ENCODE measurements around the gene FOXL2.
A peak's percentile ranks its signal among the peaks of the same experiment; 100 is the strongest.

Gene FOXL2

DNA sequence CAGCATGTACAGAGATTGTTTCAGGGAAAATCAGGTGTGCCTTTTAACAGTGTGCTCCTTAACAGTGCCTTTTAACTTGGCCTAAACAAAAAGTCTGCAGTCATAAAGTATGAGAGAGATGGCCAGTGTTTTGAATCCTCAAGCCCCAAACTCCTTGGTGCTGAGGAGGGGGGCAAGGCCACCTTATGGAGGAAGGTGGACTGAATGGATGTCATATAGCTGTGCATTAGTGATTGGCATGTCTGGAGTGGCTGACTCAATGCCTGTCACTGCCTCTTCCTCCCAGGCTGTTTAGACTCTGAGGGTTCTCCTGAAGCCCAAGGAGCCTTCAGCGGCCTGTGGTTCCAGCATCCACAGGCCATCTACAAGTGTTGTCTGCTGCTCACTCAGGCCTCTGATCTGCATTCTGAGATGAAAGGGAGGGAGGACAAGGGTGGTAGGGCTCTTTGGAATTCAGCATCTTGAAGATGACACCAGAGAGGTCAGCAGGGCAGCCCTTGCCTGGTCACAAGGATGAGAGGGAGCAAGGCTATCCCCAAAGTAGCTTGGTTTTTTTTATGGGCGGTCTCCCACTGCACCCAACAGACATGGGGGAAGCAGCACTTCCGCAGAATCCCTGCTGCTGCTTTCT lies 1.5 kb upstream of the FOXL2 start:
- no peak for DNase-seq
- in situ Hi-C loops (cut with MboI; ENCODE audit: low pct_unique_long_range_greater_than_20kb, low sequenced_read_pairs), result loop anchor here (25.0 kb wide), 1 partner anchor 486 kb away; no protein-coding TSS in a partner anchor

DNA sequence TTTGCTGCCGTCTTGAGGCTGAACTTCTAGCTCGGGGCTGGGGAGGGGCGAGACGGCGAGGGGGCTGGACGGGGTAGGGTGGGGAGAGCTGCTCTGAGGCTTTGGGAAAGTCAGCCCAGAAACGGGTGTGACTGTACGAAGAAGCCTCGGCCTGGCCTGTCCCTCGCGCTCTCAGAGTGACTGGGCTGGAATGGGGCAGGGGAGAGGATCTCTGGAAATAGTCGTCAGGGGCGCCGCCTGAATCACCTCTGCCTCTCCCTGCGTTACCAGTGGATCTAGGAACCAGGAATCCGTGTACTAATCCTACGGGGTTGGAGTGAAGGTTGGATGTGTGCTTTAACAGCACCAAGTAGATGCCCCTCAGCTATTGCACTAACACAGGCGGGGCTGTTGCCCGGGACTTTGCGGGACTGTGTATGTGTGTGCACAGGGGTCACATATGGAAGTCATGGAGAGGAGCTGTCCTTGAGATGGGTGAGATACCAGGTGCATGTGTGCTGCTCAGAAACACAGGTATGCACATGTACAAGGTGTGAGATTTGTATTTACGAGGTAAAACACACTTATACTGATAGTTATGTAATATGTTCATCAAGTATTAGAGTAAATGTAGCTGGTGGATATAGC lies 671 bp upstream of the FOXL2 start:
- in situ Hi-C loops (cut with MboI; ENCODE audit: low pct_unique_long_range_greater_than_20kb, low sequenced_read_pairs), result loop anchor here (25.0 kb wide), 1 partner anchor 485 kb away; no protein-coding TSS in a partner anchor
- DNase-seq, result no peak

DNA sequence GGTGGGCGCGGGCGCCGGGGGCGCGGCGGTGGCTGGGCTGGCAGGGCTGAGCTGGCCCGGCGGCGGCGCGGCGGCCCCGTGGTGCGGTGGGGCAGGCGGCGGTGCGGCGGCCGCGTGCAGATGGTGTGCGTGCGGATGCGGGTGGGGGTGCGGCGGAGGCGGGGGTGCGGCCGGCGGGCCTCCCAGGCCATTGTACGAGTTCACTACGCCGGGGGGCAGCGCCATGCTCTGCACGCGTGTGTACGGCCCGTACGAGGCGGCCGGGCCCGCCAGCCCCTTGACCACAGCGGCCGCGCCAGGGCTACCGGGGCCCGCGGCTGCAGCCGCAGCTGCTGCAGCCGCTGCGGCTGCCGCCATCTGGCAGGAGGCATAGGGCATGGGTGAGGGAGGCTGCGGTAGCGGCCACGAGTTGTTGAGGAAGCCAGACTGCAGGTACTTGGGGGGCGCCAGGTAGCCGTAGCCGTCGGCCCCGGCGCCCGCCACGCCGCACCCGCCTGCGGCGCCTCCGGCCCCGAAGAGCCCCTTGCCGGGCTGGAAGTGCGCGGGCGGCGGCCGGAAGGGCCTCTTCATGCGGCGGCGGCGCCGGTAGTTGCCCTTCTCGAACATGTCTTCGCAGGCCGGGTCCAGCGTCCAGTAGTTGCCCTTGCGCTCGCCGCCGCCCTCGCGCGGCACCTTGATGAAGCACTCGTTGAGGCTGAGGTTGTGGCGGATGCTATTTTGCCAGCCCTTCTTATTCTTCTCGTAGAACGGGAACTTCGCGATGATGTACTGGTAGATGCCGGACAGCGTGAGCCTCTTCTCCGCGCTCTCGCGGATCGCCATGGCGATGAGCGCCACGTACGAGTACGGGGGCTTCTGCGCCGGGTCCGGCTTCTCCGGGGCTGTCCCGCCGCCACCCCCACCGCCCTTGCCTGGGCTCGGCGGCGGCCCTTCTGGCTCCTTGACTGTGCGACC lies 951 bp downstream of the FOXL2 start:
- in situ Hi-C loops (cut with MboI; ENCODE audit: low pct_unique_long_range_greater_than_20kb, low sequenced_read_pairs), result loop anchor here (25.0 kb wide), 1 partner anchor 484 kb away; no protein-coding TSS in a partner anchor
- no peak for DNase-seq

DNA sequence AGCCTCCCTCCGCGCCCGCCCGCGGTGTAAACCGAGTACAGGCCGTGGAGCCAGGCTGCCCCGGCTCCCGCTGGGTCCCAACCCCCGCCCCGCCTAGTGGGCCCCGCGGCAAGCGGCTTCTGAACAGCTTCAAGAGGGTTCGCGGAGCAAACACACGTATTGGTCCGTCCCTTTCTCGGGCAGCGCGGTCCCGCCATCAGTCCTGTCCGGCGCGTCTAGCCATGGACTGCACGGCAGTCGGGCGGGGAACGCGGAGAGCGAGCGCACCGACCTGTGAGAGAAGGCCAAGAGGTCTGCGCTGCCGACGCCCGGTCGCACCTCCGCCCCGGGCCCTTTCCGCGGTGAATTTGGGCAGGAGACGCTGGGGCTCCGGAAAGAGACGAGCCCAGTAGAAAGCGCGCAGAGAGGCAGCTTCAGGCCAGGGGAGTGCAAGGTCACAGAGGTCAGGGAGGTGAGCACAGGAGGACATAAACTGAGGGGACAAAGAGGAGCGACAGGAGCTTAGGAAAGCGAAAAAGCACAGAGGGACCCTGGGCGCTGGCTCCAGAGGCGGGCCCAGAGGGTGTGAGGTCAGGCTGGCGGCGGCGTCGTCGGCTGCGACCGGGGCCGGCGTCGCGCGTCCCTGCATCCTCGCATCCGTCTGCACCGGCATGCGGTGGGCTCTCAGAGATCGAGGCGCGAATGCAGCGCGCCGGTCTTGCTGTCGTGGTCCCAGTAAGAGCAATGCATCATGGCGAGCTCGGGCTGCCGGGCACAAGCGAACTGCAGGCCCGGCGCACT lies 1.8 kb downstream of the FOXL2 start:
- in situ Hi-C loops (cut with MboI; ENCODE audit: low pct_unique_long_range_greater_than_20kb, low sequenced_read_pairs), result loop anchor here (25.0 kb wide), 1 partner anchor 483 kb away; no protein-coding TSS in a partner anchor
- DNase-seq, result no peak

DNA sequence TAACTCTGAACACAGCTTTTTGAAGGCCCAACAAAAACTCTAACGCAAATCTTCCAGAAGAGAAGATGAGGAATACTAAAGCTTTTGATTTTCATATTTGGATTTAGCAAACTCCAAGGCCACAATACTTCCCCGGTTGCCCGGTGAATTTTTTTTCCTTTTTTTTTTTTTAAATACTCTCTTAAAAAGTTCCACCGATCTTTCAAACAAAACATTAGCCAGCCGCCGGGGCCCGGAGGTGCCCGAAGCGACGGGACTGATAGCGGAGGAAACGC lies 2.3 kb downstream of the FOXL2 start:
- in situ Hi-C loops (cut with MboI; ENCODE audit: low pct_unique_long_range_greater_than_20kb, low sequenced_read_pairs), result loop anchor here (25.0 kb wide), 1 partner anchor 482 kb away; no protein-coding TSS in a partner anchor
- DNase-seq, result no peak

DNA sequence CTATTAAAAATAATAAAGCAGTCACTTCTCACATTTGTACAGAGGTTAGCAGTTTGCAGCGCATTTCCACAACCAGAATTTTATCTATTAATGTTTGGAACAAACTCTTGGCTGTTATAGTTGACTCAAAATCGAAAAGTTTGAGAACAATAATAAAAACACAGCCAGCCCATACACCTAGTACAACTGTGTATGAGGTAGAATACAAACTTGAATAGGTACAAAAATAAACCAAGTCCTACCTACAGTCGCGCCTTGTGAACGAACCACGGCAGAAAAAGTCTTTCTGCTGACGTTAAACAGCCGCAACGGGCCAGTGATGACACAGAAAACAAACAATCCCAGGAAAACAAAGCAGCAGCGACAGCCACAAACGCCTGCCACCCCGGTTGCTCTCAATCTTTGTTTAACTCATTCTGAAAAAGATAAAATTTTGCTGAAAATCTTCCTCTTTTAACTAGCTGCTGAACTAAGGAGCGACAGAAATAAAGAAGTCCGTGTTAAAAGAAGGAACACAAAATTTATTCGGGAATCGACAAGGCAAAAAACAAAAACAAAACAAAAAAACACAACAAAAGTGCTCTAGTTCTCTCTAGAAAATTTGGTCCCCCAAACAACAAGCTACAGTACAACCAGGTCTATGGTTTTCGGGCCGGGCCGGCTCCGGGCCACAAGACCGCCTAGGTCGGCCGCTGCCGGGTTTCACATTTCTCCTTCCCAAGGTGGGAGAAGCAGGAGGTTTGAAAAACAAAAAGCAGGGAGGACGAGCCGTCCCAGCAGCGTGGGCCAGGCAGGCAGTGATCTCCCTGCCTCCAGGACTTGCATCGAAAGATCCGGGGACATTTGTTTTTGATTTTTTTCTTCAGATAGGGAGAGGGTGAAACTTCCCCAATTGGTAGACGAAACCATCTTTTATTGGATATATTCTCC lies 2.9 kb downstream of the FOXL2 start:
- in situ Hi-C loops (cut with MboI; ENCODE audit: low pct_unique_long_range_greater_than_20kb, low sequenced_read_pairs), result loop anchor here (25.0 kb wide), 1 partner anchor 482 kb away; no protein-coding TSS in a partner anchor
- DNase-seq, result no peak

DNA sequence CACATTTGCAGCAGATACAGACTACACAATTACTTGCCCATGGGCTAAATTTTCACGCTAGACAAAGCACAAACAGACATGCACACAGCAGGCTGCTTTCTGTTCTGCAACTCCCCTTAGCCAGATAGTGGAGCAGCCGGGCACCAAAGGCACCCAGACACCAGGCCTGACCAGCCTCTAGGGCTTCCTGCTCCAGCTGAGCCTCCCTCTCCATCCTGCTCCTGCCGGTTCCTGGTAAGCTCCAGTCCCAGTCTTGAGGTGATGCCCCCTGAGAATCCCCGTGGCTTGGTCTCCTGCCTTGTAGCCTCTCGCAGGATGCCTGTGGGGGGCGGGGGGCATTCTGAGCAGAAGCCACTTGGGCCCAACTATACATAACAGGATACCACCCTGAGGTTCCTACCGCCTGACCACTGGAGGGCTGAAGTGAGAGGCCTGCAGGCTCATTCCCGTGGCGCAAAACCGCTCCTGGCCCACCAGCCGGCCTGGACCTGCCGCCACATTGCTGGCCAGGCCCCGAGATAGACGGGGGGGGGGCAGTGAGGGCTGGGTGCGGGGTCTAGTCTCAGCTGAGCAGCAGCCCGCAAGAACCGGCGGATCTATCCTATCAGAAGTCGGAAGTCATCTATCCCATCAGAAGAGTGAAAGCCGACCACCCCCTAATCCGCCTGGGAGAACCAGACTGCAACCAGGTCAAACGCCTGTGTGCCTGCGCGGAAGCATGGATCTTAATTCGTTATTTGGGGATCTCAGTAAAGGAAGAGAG lies 3.9 kb downstream of the FOXL2 start:
- in situ Hi-C loops (cut with MboI; ENCODE audit: low pct_unique_long_range_greater_than_20kb, low sequenced_read_pairs), result loop anchor here (25.0 kb wide), 1 partner anchor 481 kb away; no protein-coding TSS in a partner anchor
- no peak for DNase-seq

DNA sequence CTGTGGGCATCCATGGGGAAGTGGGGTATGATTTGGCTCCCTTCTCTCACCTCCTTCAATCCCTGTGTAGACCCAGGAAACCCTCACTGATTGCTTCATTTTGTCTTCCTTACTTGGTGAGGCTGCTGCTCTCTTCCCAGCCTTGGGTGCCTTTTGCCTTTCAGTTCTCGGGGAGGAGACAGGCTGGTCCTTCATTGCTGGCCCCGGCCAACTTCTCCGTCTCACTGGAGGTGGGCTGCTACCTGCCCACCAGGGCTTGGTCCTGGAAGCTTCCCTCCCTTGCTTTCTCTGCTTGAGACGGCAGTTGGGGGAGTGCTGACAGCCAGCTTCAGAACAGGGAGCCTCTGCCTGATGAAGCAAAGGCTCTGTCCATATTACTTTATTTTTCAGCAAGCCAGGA lies 4.7 kb downstream of the FOXL2 start:
- in situ Hi-C loops (cut with MboI; ENCODE audit: low pct_unique_long_range_greater_than_20kb, low sequenced_read_pairs), result loop anchor here (25.0 kb wide), 1 partner anchor 480 kb away; no protein-coding TSS in a partner anchor
- no peak for DNase-seq

DNA sequence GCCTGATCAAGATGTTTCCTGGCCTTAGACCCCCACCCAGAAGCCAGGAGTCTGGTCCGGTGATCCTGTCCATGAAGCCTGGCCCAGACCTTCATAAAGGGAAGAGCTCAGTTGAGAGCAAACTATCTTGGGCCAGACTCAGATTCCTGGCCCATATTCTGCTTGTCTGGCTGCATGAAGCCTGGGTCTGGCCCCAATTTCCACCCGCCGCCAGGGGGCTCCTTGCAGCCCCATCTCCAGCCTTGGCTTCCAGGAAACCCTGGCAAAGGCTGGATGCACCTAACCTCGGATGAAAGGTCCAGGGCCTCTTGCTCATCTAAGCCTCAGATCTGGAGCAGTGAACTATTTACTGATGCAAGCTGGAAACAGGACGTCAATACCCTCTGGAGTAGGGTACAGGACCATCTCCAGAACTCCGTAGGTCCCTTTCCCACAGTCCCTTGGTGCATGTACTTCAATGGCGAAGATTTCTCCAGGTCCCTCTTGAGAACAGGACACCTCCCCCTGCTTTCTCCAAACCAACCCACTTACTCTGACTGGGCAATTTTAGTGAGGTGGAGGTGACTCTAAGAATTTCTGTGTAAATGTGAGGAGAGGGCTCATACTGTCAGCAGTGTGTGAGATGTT lies 5.6 kb downstream of the FOXL2 start:
- DNase-seq, result peak; percentile 31
- in situ Hi-C loops (cut with MboI; ENCODE audit: low pct_unique_long_range_greater_than_20kb, low sequenced_read_pairs), result loop anchor here (25.0 kb wide), 1 partner anchor 479 kb away; no protein-coding TSS in a partner anchor

DNA sequence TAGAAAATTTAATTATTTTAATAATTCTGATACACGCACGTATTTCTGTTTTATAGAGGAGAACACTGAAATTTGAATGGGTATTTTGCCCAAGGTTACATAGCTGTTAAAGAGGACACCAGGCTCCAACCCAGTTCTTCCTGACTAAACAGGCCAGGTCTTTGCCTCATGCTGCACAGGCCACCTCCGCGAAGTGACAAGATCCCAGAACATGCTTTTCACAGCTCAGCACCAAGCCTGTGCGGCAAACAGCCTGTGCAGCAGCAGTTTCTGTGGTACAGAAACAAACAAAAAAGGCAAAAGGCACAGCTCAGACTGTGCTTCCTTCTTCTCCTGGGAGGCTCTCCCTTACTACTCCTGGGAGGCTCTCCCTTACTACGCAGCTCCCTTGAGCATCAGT lies 6.5 kb downstream of the FOXL2 start:
- DNase-seq, result no peak
- in situ Hi-C loops (cut with MboI; ENCODE audit: low pct_unique_long_range_greater_than_20kb, low sequenced_read_pairs), result loop anchor here (25.0 kb wide), 1 partner anchor 478 kb away; no protein-coding TSS in a partner anchor

DNA sequence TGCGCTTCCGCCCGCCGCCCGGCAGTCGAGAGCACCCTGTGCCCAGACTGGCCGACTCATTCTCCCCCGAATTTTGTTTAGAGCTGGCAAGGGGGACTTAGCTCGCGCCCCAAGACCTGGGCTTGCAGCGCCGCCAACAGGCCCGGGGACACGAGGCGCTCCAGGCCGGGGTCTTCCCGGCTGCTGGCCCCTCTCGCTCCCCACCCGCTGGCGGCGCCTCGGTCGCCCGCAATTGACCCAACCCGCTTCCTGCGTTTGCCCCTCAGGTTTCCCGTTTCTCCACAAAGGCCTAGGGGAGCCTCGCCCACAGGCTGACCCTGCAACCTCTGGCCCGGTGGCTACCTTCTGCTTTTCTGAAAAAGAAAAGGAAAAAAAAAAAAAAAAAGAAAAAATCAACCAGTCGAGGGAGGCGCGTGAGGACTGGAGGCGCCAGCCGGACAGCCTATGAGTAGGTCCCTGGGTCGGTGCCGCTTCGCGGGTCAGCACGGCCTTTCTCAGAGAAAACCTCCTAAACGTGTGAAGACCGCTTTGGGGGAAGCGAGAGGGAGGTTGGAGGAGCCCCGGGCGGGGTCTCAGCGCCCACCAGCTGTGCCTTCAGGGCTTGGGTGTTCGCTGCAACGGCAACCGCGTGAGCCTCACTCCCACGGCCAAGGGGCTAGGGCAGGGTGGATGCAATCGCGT lies 7.2 kb downstream of the FOXL2 start:
- no peak for DNase-seq
- in situ Hi-C loops (cut with MboI; ENCODE audit: low pct_unique_long_range_greater_than_20kb, low sequenced_read_pairs), result loop anchor here (25.0 kb wide), 1 partner anchor 477 kb away; no protein-coding TSS in a partner anchor

DNA sequence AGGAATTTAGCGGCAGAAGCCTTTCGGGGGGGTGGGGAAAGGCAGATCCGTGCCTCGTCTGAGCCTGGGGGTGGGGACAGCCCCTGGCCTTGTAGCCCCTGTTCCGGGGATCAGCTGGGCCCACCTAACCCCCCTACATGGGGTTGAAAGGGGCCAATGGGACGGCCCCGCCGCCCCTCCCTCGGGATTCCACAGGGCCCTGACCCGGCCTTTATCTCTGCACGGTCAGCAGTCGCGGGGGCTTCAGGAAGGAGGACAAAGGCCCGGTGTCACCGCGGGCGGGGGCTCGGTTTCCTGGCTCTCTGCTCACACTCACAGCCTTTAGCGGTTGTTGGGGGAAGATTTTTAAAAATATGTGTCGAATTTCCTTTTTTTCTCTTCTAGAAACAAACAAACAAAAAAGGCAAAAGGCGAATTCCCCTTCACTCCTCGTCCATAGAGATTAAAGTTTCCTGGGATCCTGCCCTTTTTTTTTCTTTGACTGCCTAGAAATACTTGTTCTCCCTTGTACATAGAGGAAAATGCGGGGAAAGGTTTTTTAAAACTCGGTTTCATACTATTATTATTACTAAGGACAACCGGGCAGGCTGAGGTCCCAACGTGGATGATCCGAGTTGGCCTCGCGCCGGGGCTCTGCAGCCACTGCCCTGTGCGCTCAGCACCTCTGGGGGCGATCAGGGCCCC lies 7.9 kb downstream of the FOXL2 start:
- in situ Hi-C loops (cut with MboI; ENCODE audit: low pct_unique_long_range_greater_than_20kb, low sequenced_read_pairs), result loop anchor here (25.0 kb wide), 1 partner anchor 477 kb away; no protein-coding TSS in a partner anchor
- DNase-seq, result no peak

DNA sequence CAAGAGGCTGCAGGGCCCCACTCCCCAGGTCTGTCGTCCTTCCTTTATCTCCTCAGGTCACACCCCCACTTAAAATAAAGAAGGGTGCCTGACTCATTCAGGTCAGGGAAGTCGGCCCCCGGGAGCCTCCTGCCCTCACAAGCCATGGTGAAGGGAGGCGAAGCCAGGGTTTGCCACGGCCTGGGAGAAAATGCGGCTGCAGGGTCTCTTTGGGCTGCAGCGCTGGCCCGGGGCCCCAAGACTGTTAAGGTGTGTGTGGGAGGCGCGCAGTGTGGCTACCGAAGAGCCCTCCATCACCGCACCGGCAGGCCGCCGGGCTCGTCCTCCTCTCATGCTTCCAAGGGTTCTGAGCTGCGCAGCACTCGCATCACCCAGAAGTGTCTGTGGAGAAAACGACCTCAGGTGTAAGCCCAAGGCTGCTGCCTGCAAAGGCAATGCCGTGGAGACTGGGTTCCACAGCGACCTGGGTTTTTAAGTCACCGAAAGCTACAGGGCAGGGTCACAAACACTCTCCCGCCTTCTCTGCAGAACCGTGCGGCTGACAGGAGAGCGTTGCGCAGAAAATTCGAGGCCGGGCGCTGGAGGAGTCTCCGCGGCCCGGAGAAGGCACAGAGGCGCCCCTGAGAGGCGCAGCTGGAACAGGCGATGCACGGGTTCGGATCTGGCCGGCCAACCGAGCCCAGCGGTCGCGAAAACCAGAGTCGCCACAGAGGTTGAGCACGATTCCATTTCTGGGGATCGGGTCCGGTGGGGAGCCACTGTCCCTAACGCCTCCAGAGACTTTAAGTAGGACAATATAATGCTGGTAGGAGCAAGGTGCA lies 8.7 kb downstream of the FOXL2 start:
- no peak for DNase-seq
- in situ Hi-C loops (cut with MboI; ENCODE audit: low pct_unique_long_range_greater_than_20kb, low sequenced_read_pairs), result loop anchor here (25.0 kb wide), 1 partner anchor 476 kb away; no protein-coding TSS in a partner anchor

DNA sequence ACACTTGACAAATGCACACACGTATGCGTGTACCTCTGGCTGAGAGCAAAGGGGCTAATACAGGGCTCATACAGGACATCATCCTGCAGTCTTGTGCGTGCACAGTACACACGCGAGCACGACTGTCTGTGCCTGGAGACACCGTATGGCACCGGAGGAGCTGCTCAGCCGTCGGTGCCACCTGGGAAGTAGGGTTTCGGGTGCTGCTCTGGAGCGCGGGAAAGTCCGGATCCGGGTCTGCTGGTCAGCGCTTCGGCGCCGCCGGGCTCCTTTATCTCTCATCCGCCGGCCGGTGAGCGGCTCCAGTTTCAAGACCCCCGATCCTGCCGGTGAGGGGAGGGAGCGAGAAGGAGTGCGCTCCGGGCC lies 9.3 kb downstream of the FOXL2 start:
- in situ Hi-C loops (cut with MboI; ENCODE audit: low pct_unique_long_range_greater_than_20kb, low sequenced_read_pairs), result loop anchor here (25.0 kb wide), 1 partner anchor 475 kb away; no protein-coding TSS in a partner anchor
- no peak for DNase-seq

Measured in KBM-7 (cell line).